Limb (tissue), 2 donors: ENCODE data around the gene GTF2H1.
A peak's percentile ranks its signal among the peaks of the same experiment; 100 is the strongest.

Experiments used
- DNase-seq, 2 donors: peaks; one replicate each; pipeline ENCODE4 v3.0.0-alpha.2; 2016; ENCODE audit errors: extremely low spot score in 2 of 2

The GTF2H1 gene

GRCh38 chr11:18321969-18322711, at the start of gene GTF2H1, which contains the start of gene HPS5:
Gene GTF2H1 (plus strand): TSS chr11:18322567. CDS start chr11:18333075, 10,508 bp downstream.
Gene HPS5 (minus strand): TSS chr11:18322140. CDS start chr11:18317858, 4,282 bp downstream.
- peak; percentile 96 to 98 for DNase-seq

GRCh38 chr11:18277565-18278271, 44.6 kb upstream of the GTF2H1 start:
- DNase-seq = no peak

GRCh38 chr11:18280438-18281045, 41.8 kb upstream of the GTF2H1 start:
- DNase-seq = no peak

GRCh38 chr11:18282626-18283025, 39.7 kb upstream of the GTF2H1 start:
- DNase-seq = no peak

- no peak for DNase-seq
Measured at GRCh38 chr11:18285841-18286240, 36.5 kb upstream of the GTF2H1 start.

- no peak for DNase-seq
Measured at GRCh38 chr11:18288911-18289310, 33.5 kb upstream of the GTF2H1 start.

- DNase-seq = no peak
Measured at GRCh38 chr11:18294862-18295261, 27.5 kb upstream of the GTF2H1 start.

- no peak for DNase-seq
Measured at GRCh38 chr11:18295316-18295715, 27.1 kb upstream of the GTF2H1 start.

GRCh38 chr11:18299721-18300120, 22.6 kb upstream of the GTF2H1 start:
- no peak for DNase-seq

- DNase-seq = no peak
Measured at GRCh38 chr11:18304745-18305144, 17.6 kb upstream of the GTF2H1 start.

- DNase-seq = no peak
Measured at GRCh38 chr11:18307461-18308139, 14.8 kb upstream of the GTF2H1 start.

- no peak for DNase-seq
Measured at GRCh38 chr11:18308242-18308641, 14.1 kb upstream of the GTF2H1 start.

- DNase-seq = no peak
Measured at GRCh38 chr11:18309691-18310090, 12.7 kb upstream of the GTF2H1 start.

GRCh38 chr11:18310800-18311340, 11.5 kb upstream of the GTF2H1 start:
- no peak for DNase-seq

GRCh38 chr11:18312012-18312411, 10.4 kb upstream of the GTF2H1 start:
- no peak for DNase-seq

GRCh38 chr11:18312663-18313420, 9.5 kb upstream of the GTF2H1 start:
- no peak for DNase-seq

- no peak for DNase-seq
Measured at GRCh38 chr11:18313965-18314763, 8.2 kb upstream of the GTF2H1 start.

- no peak for DNase-seq
Measured at GRCh38 chr11:18314784-18315523, 7.4 kb upstream of the GTF2H1 start.

GRCh38 chr11:18315893-18316292, 6.5 kb upstream of the GTF2H1 start:
- DNase-seq = no peak
